Measurements from ENCODE around the gene NINJ1. TPM values are rescaled to one million over a fixed set of nuclear protein-coding genes. Genes with fewer than 3 reads are reported as not detected.

Gene NINJ1
- total and polyA plus RNA-seq, 2 of the 13 experiments (the other 11 are each of a cell fraction or from before 2014, with no cell fraction given), result 81.2 to 92.1 TPM

GRCh38 chr9:93134015-93134739 lies at the start of gene NINJ1 (continued):
- peak; percentile 18; the same call in 1 of the 2 replicates for TF ChIP-seq PRDM10 (CRISPR knock-in tag; IDR thresholded peaks at IDR 0.05; ENCODE audit: low read depth)
- TF ChIP-seq POLR2G (IDR thresholded peaks at IDR 0.05; ENCODE audit: low read depth, low read length), result peak; percentile 89
- peak; percentile 6 for TF ChIP-seq AGO1 (IDR thresholded peaks at IDR 0.05; ENCODE audit: low read depth, low read length, poor library complexity, severe bottlenecking)
- TF ChIP-seq GMEB2 (CRISPR knock-in tag; IDR thresholded peaks at IDR 0.05; ENCODE audit: low read depth), result no peak
- no peak for TF ChIP-seq GABPA (IDR thresholded peaks at IDR 0.05; ENCODE audit: low read depth, low read length)
- TF ChIP-seq GABPA (CRISPR knock-in tag; IDR thresholded peaks at IDR 0.05; ENCODE audit: low read depth), result 0 out of 2 replicates have a peak, but pooled peaks have one; percentile 6
- TF ChIP-seq THAP11 (CRISPR knock-in tag; IDR thresholded peaks at IDR 0.05), result peak; percentile 27; the same call in 1 of the 2 replicates
- TF ChIP-seq, protein P1, sequence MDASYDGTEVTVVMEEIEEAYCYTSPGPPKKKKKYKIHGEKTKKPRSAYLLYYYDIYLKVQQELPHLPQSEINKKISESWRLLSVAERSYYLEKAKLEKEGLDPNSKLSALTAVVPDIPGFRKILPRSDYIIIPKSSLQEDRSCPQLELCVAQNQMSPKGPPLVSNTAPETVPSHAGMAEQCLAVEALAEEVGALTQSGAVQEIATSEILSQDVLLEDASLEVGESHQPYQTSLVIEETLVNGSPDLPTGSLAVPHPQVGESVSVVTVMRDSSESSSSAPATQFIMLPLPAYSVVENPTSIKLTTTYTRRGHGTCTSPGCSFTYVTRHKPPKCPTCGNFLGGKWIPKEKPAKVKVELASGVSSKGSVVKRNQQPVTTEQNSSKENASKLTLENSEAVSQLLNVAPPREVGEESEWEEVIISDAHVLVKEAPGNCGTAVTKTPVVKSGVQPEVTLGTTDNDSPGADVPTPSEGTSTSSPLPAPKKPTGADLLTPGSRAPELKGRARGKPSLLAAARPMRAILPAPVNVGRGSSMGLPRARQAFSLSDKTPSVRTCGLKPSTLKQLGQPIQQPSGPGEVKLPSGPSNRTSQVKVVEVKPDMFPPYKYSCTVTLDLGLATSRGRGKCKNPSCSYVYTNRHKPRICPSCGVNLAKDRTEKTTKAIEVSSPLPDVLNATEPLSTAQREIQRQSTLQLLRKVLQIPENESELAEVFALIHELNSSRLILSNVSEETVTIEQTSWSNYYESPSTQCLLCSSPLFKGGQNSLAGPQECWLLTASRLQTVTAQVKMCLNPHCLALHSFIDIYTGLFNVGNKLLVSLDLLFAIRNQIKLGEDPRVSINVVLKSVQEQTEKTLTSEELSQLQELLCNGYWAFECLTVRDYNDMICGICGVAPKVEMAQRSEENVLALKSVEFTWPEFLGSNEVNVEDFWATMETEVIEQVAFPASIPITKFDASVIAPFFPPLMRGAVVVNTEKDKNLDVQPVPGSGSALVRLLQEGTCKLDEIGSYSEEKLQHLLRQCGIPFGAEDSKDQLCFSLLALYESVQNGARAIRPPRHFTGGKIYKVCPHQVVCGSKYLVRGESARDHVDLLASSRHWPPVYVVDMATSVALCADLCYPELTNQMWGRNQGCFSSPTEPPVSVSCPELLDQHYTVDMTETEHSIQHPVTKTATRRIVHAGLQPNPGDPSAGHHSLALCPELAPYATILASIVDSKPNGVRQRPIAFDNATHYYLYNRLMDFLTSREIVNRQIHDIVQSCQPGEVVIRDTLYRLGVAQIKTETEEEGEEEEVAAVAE (CRISPR knock-in tag; IDR thresholded peaks at IDR 0.05; ENCODE audit: borderline replicate concordance), result 0 out of 2 replicates have a peak, but pooled peaks have one; percentile 8
- peak; percentile 43; the same call in 1 of the 2 replicates for TF ChIP-seq YEATS4 (CRISPR knock-in tag; IDR thresholded peaks at IDR 0.05; ENCODE audit: borderline replicate concordance)
- TF ChIP-seq ZNF616 (CRISPR knock-in tag; IDR thresholded peaks at IDR 0.05; ENCODE audit: low read depth), result peak; percentile 18; the same call in 1 of the 2 replicates
- TF ChIP-seq, protein P2, sequence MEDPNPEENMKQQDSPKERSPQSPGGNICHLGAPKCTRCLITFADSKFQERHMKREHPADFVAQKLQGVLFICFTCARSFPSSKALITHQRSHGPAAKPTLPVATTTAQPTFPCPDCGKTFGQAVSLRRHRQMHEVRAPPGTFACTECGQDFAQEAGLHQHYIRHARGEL (CRISPR knock-in tag; IDR thresholded peaks at IDR 0.05), result peak; percentile 60; the same call in 1 of the 2 replicates
- TF ChIP-seq, protein P3, sequence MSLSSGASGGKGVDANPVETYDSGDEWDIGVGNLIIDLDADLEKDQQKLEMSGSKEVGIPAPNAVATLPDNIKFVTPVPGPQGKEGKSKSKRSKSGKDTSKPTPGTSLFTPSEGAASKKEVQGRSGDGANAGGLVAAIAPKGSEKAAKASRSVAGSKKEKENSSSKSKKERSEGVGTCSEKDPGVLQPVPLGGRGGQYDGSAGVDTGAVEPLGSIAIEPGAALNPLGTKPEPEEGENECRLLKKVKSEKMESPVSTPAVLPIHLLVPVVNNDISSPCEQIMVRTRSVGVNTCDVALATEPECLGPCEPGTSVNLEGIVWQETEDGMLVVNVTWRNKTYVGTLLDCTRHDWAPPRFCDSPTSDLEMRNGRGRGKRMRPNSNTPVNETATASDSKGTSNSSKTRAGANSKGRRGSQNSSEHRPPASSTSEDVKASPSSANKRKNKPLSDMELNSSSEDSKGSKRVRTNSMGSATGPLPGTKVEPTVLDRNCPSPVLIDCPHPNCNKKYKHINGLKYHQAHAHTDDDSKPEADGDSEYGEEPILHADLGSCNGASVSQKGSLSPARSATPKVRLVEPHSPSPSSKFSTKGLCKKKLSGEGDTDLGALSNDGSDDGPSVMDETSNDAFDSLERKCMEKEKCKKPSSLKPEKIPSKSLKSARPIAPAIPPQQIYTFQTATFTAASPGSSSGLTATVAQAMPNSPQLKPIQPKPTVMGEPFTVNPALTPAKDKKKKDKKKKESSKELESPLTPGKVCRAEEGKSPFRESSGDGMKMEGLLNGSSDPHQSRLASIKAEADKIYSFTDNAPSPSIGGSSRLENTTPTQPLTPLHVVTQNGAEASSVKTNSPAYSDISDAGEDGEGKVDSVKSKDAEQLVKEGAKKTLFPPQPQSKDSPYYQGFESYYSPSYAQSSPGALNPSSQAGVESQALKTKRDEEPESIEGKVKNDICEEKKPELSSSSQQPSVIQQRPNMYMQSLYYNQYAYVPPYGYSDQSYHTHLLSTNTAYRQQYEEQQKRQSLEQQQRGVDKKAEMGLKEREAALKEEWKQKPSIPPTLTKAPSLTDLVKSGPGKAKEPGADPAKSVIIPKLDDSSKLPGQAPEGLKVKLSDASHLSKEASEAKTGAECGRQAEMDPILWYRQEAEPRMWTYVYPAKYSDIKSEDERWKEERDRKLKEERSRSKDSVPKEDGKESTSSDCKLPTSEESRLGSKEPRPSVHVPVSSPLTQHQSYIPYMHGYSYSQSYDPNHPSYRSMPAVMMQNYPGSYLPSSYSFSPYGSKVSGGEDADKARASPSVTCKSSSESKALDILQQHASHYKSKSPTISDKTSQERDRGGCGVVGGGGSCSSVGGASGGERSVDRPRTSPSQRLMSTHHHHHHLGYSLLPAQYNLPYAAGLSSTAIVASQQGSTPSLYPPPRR (CRISPR knock-in tag; IDR thresholded peaks at IDR 0.05; ENCODE audit: borderline replicate concordance), result peak; percentile 6
